Gastrocnemius medialis (tissue), 4 donors: Measurements from ENCODE around the gene PLB1.

ENCODE experiments used
- CTCF ChIP-seq, 5 experiments: fragments of 450-650 bp in 3 of 5; fragments of 200-600 bp in 2 of 5; sonication (generic) in 2 of 5; IDR thresholded peaks in 4 of 5; conservative IDR thresholded peaks in 1 of 5; 1 replicate in 4 of 5; 2 replicates in 1 of 5; pipeline ENCODE4 v1.5.1; 2016 to 2019; ENCODE audit warnings: antibody characterized with exemption in 5 of 5, mild to moderate bottlenecking in 3 of 5, moderate library complexity in 3 of 5
- POLR2A ChIP-seq, 2 donors: fragments of 450-650 bp; IDR thresholded peaks; one replicate each; pipeline ENCODE4 v1.6.1; 2017; ENCODE audit warnings: antibody characterized with exemption in 2 of 2, mild to moderate bottlenecking in 2 of 2, moderate library complexity in 2 of 2

- no peak for TF ChIP-seq POLR2A (IDR thresholded peaks at IDR 0.05)
- no peak for TF ChIP-seq CTCF (IDR thresholded peaks at IDR 0.05 in 4 of 5, conservative IDR thresholded peaks at IDR 0.05 in 1 of 5)
These were observed 56.4 kb downstream of the PLB1 start for GRCh38 chr2:28552045-28552823.
